Neural progenitor cell (in vitro differentiated cells): ENCODE results near the gene EFHD1.

ENCODE experiments used
- CTCF ChIP-seq: fragments of 200-600 bp; sonication (generic); IDR thresholded peaks from 2 replicates; pipeline ENCODE4 v1.5.1; 2017; ENCODE audit warnings: antibody characterized with exemption, mild to moderate bottlenecking
- EZH2 ChIP-seq: fragments of 200-600 bp; sonication (generic); IDR thresholded peaks from 2 replicates; pipeline ENCODE4 v1.6.1; 2017; ENCODE audit warnings: antibody characterized with exemption, mild to moderate bottlenecking, moderate library complexity
- EZH2phosphoT487 ChIP-seq: fragments of 200-600 bp; sonication (generic); IDR thresholded peaks from 2 replicates; pipeline ENCODE4 v1.6.1; 2017; ENCODE audit warnings: antibody characterized with exemption

- TF ChIP-seq EZH2 (no peak), CTCF (no peak), EZH2phosphoT487 (no peak)
Observed at GRCh38 chr2:232584238-232584637, 49.2 kb upstream of the EFHD1 start.
